RWPE2 (cell line): ENCODE measurements around the gene NLGN4X.

Experiments
- ATAC-seq: fragments of 200-7000 bp; cut with Tn5 transposase; 3 replicates; pipeline ENCODE4 v1.9.1; 2021; ENCODE audit warnings: low read depth
- DNase-seq: peaks from one replicate; pipeline ENCODE4 v3.0.0-alpha.2; 2020; ENCODE audit warnings: low spot score
- H3K27ac ChIP-seq: fragments of 450-650 bp; 2 replicates; pipeline ENCODE4 v1.5.1; 2017; ENCODE audit warnings: mild to moderate bottlenecking; ENCODE audit not compliant: poor library complexity, severe bottlenecking
- H3K27me3 ChIP-seq: fragments of 250-450 bp; sonication (Bioruptor Pico); 2 replicates; pipeline ENCODE4 v1.5.1; 2021; ENCODE audit warnings: mild to moderate bottlenecking, moderate library complexity; ENCODE audit not compliant: insufficient read depth, poor library complexity, severe bottlenecking
- H3K36me3 ChIP-seq: fragments of 250-450 bp; sonication (Bioruptor Pico); 2 replicates; pipeline ENCODE4 v1.5.1; 2020; ENCODE audit warnings: low read depth, mild to moderate bottlenecking, moderate library complexity
- H3K4me1 ChIP-seq: fragments of 250-450 bp; sonication (Bioruptor Pico); 2 replicates; pipeline ENCODE4 v1.5.1; 2021; ENCODE audit warnings: mild to moderate bottlenecking, moderate library complexity; ENCODE audit not compliant: insufficient read depth, poor library complexity, severe bottlenecking
- H3K4me3 ChIP-seq: fragments of 250-450 bp; sonication (Bioruptor Pico); 2 replicates; pipeline ENCODE4 v1.5.1; 2021; ENCODE audit warnings: mild to moderate bottlenecking, moderate library complexity; ENCODE audit not compliant: severe bottlenecking
- H3K9me3 ChIP-seq: fragments of 250-450 bp; sonication (Bioruptor Pico); 2 replicates; pipeline ENCODE4 v1.5.1; 2021; ENCODE audit warnings: mild to moderate bottlenecking, moderate library complexity; ENCODE audit not compliant: severe bottlenecking
- CTCF ChIP-seq: fragments of 450-650 bp; IDR thresholded peaks from one replicate; pipeline ENCODE4 v1.5.1; 2017; ENCODE audit warnings: mild to moderate bottlenecking, moderate library complexity; ENCODE audit not compliant: poor library complexity, severe bottlenecking

NLGN4X gene

GRCh38 chrX:6170424-6170823, 58.2 kb downstream of the NLGN4X start:
- no peak overlapping the region for H3K27ac ChIP-seq
- no peaks in the 10 kb centered on the region for H3K27me3 ChIP-seq
- TF ChIP-seq CTCF: no peak
- H3K36me3 ChIP-seq: no peaks in the 10 kb centered on the region
- ATAC-seq (no peak), DNase-seq (no peak)
- no peaks in the 10 kb centered on the region for H3K9me3 ChIP-seq
- no peak overlapping the region for H3K4me3 ChIP-seq
- no peaks in the 10 kb centered on the region for H3K4me1 ChIP-seq

- Histone ChIP-seq H3K4me1 (no peaks in the 10 kb centered on the region), H3K27me3 (no peaks in the 10 kb centered on the region), H3K36me3 (no peaks in the 10 kb centered on the region), H3K27ac (no peak overlapping the region), H3K9me3 (no peaks in the 10 kb centered on the region), H3K4me3 (no peak overlapping the region)
- ATAC-seq (no peak), DNase-seq (no peak)
- TF ChIP-seq CTCF: no peak
Measured at GRCh38 chrX:6169407-6169806, 59.3 kb downstream of the NLGN4X start.

GRCh38 chrX:6163721-6164120, 64.9 kb downstream of the NLGN4X start:
- Histone ChIP-seq H3K27ac (no peak overlapping the region), H3K4me3 (no peak overlapping the region), H3K27me3 (no peaks in the 10 kb centered on the region), H3K4me1 (no peaks in the 10 kb centered on the region), H3K36me3 (no peaks in the 10 kb centered on the region), H3K9me3 (no peaks in the 10 kb centered on the region)
- ATAC-seq: no peak
- no peak for TF ChIP-seq CTCF
- DNase-seq: no peak

GRCh38 chrX:6159468-6159867, 69.2 kb downstream of the NLGN4X start:
- no peak for DNase-seq

GRCh38 chrX:6151971-6152370, 76.7 kb downstream of the NLGN4X start:
- DNase-seq: no peak
- no peak for ATAC-seq
- no peaks in the 10 kb centered on the region for H3K4me1 ChIP-seq
- H3K4me3 ChIP-seq: no peak overlapping the region
- H3K27me3 ChIP-seq: no peaks in the 10 kb centered on the region
- no peaks in the 10 kb centered on the region for H3K36me3 ChIP-seq
- H3K27ac ChIP-seq: no peak overlapping the region
- no peaks in the 10 kb centered on the region for H3K9me3 ChIP-seq
- TF ChIP-seq CTCF: no peak

More at GRCh38 chrX:6159468-6159867, 69.2 kb downstream of the NLGN4X start:
- Histone ChIP-seq H3K27me3 (no peaks in the 10 kb centered on the region), H3K4me1 (no peaks in the 10 kb centered on the region), H3K36me3 (no peaks in the 10 kb centered on the region), H3K27ac (no peak overlapping the region), H3K4me3 (no peak overlapping the region), H3K9me3 (no peaks in the 10 kb centered on the region)
- no peak for ATAC-seq
- no peak for TF ChIP-seq CTCF
